Stimulated activated CD4-positive, alpha-beta T cell treated with anti-CD3 and anti-CD28 coated beads, Interleukin-4, amount 100 ng/mL, for 1 hour (primary cell): ENCODE results near the gene AHCTF1.
"Not testable (repeated sequence)": the region's sequence is repeated elsewhere in the genome, so short reads cannot be mapped to it uniquely, and the experiment has no call there.

Source experiments
- DNase-seq: peaks from one replicate; pipeline ENCODE4 v3.0.0-alpha.2; 2020

AHCTF1 gene

GRCh38 chr1:246921481-246921880 is 10.3 kb downstream of the AHCTF1 start:
- no peak for DNase-seq

GRCh38 chr1:246919902-246920301 is 11.8 kb downstream of the AHCTF1 start:
- no peak for DNase-seq

- not testable (repeated sequence) for DNase-seq
Measured at GRCh38 chr1:246916026-246916923, 15.5 kb downstream of the AHCTF1 start.

GRCh38 chr1:246907472-246907871 is 24.3 kb downstream of the AHCTF1 start:
- no peak for DNase-seq

- no peak for DNase-seq
Measured at GRCh38 chr1:246906833-246907232, 24.9 kb downstream of the AHCTF1 start.

GRCh38 chr1:246901874-246902273 is 29.9 kb downstream of the AHCTF1 start:
- DNase-seq = no peak

GRCh38 chr1:246897302-246897701 is 34.4 kb downstream of the AHCTF1 start:
- DNase-seq = no peak

- no peak for DNase-seq
Measured at GRCh38 chr1:246893191-246893939, 38.4 kb downstream of the AHCTF1 start.

- no peak for DNase-seq
Measured at GRCh38 chr1:246891105-246891504, 40.6 kb downstream of the AHCTF1 start.

GRCh38 chr1:246888522-246888921 is 43.2 kb downstream of the AHCTF1 start:
- DNase-seq = no peak

GRCh38 chr1:246885389-246885788 is 46.4 kb downstream of the AHCTF1 start:
- not testable (repeated sequence) for DNase-seq

- DNase-seq = no peak
Measured at GRCh38 chr1:246878551-246878950, 53.2 kb downstream of the AHCTF1 start.

- DNase-seq = no peak
Measured at GRCh38 chr1:246876431-246876830, 55.3 kb downstream of the AHCTF1 start.

- DNase-seq = no peak
Measured at GRCh38 chr1:246875041-246876026, 56.4 kb downstream of the AHCTF1 start.

GRCh38 chr1:246865921-246866320 is 65.8 kb downstream of the AHCTF1 start:
- DNase-seq = no peak

GRCh38 chr1:246863791-246864190 is 68.0 kb downstream of the AHCTF1 start:
- not testable (repeated sequence) for DNase-seq

GRCh38 chr1:246860401-246860800 is 71.3 kb downstream of the AHCTF1 start:
- no peak for DNase-seq

GRCh38 chr1:246856371-246856770 is 75.4 kb downstream of the AHCTF1 start:
- DNase-seq = no peak

GRCh38 chr1:246850640-246851039 is 81.1 kb downstream of the AHCTF1 start:
- not testable (repeated sequence) for DNase-seq

GRCh38 chr1:246843876-246844275 is 87.9 kb downstream of the AHCTF1 start:
- DNase-seq = no peak

GRCh38 chr1:246840761-246841160 is 91.0 kb downstream of the AHCTF1 start:
- not testable (repeated sequence) for DNase-seq

- DNase-seq = no peak
Measured at GRCh38 chr1:246838118-246838456, 93.7 kb downstream of the AHCTF1 start.
